H9 (cell line): Measurements from ENCODE around the gene PRR23E. TPM values are rescaled to one million over a fixed set of nuclear protein-coding genes. Genes with fewer than 3 reads are reported as not detected.
A peak's percentile ranks its signal among the peaks of the same experiment; 100 is the strongest.

ENCODE experiments used
- DNase-seq: peaks from one replicate; pipeline ENCODE4 v3.0.0-alpha.2; 2017
- H2AFZ ChIP-seq: one replicate; pipeline ENCODE4 v1.6.1; 2013; ENCODE audit warnings: mild to moderate bottlenecking, low read length, control low read depth, moderate library complexity
- H2AK5ac ChIP-seq: 2 replicates; pipeline ENCODE4 v1.6.1; 2013; ENCODE audit warnings: low read length, control low read depth, mixed read lengths; ENCODE audit not compliant: insufficient read length
- H2BK120ac ChIP-seq: one replicate; pipeline ENCODE4 v1.6.1; 2013; ENCODE audit warnings: low read depth, mild to moderate bottlenecking, low read length, control low read depth, inconsistent platforms; ENCODE audit not compliant: poor library complexity, severe bottlenecking
- H2BK12ac ChIP-seq: 2 replicates; pipeline ENCODE4 v1.6.1; 2013; ENCODE audit warnings: low read length, control low read depth, mixed read lengths, low read depth; ENCODE audit not compliant: insufficient read length
- H2BK15ac ChIP-seq: 2 replicates; pipeline ENCODE4 v1.6.1; 2013; ENCODE audit warnings: low read depth, low read length, control low read depth
- H2BK20ac ChIP-seq: one replicate; pipeline ENCODE4 v1.6.1; 2013; ENCODE audit warnings: low read depth, mild to moderate bottlenecking, low read length, control low read depth, inconsistent platforms; ENCODE audit not compliant: poor library complexity, severe bottlenecking
- H2BK5ac ChIP-seq: 2 replicates; pipeline ENCODE4 v1.6.1; 2013; ENCODE audit warnings: low read length, control low read depth, mixed read lengths; ENCODE audit not compliant: insufficient read length
- H3K14ac ChIP-seq: 2 replicates; pipeline ENCODE4 v1.6.1; 2013; ENCODE audit warnings: low read length, control low read depth; ENCODE audit not compliant: insufficient read depth
- H3K18ac ChIP-seq: 2 replicates; pipeline ENCODE4 v1.6.1; 2013; ENCODE audit warnings: low read depth, mild to moderate bottlenecking, mixed read lengths, low read length, control low read depth; ENCODE audit not compliant: insufficient read length
- H3K23ac ChIP-seq: 2 replicates; pipeline ENCODE4 v1.6.1; 2013; ENCODE audit warnings: low read length, control low read depth, mixed read lengths, low read depth; ENCODE audit not compliant: insufficient read length
- H3K23me2 ChIP-seq: 2 replicates; pipeline ENCODE4 v1.6.1; 2013; ENCODE audit warnings: low read depth, mild to moderate bottlenecking, mixed read lengths, low read length, control low read depth; ENCODE audit not compliant: insufficient read length, poor library complexity, severe bottlenecking
- H3K27ac ChIP-seq: 2 replicates; pipeline ENCODE4 v1.5.1; 2013; ENCODE audit warnings: low read length, control low read depth, mixed read lengths, low read depth; ENCODE audit not compliant: insufficient read length
- H3K27me3 ChIP-seq: 2 replicates; pipeline ENCODE4 v1.6.1; 2013; ENCODE audit warnings: low read length, control low read depth, inconsistent platforms; ENCODE audit not compliant: insufficient read depth
- H3K4ac ChIP-seq: 2 replicates; pipeline ENCODE4 v1.6.1; 2013; ENCODE audit warnings: low read depth, mild to moderate bottlenecking, control low read depth, inconsistent platforms, low read length, moderate library complexity
- H3K4me1 ChIP-seq: 2 replicates; pipeline ENCODE4 v1.6.1; 2013; ENCODE audit warnings: low read length, control low read depth, inconsistent platforms; ENCODE audit not compliant: insufficient read depth
- H3K4me2 ChIP-seq: 2 replicates; pipeline ENCODE4 v1.6.1; 2013; ENCODE audit warnings: low read length, control low read depth, mixed read lengths; ENCODE audit not compliant: insufficient read length, insufficient read depth
- H3K56ac ChIP-seq: 2 replicates; pipeline ENCODE4 v1.6.1; 2013; ENCODE audit warnings: low read depth, mild to moderate bottlenecking, mixed read lengths, low read length, control low read depth; ENCODE audit not compliant: insufficient read length
- H3K79me1 ChIP-seq: 2 replicates; pipeline ENCODE4 v1.6.1; 2013; ENCODE audit warnings: low read depth, mild to moderate bottlenecking, moderate library complexity, low read length, control low read depth, inconsistent platforms; ENCODE audit not compliant: insufficient read depth, poor library complexity, severe bottlenecking
- H3K79me2 ChIP-seq: 2 replicates; pipeline ENCODE4 v1.6.1; 2013; ENCODE audit warnings: low read length, control low read depth, inconsistent platforms; ENCODE audit not compliant: insufficient read depth
- H3K9ac ChIP-seq: 2 replicates; pipeline ENCODE4 v1.6.1; 2013; ENCODE audit warnings: low read length, control low read depth, mixed read lengths; ENCODE audit not compliant: insufficient read length; ENCODE audit errors: extremely low read depth
- H3K9me3 ChIP-seq: one replicate; pipeline ENCODE4 v1.6.1; 2013; ENCODE audit warnings: low read depth, low read length, inconsistent platforms; ENCODE audit not compliant: control insufficient read depth
- H3T11ph ChIP-seq: one replicate; pipeline ENCODE4 v1.6.1; 2013; ENCODE audit warnings: mild to moderate bottlenecking, low read length, control low read depth, inconsistent platforms
- H4K20me1 ChIP-seq: one replicate; pipeline ENCODE4 v1.6.1; 2013; ENCODE audit not compliant: control insufficient read depth, insufficient read length, insufficient read depth
- H4K5ac ChIP-seq: 2 replicates; pipeline ENCODE4 v1.6.1; 2013; ENCODE audit warnings: low read depth, mild to moderate bottlenecking, mixed read lengths, low read length, control low read depth; ENCODE audit not compliant: insufficient read length
- H4K8ac ChIP-seq: replicated peaks from 2 replicates; pipeline ENCODE4 v1.6.1; 2013; ENCODE audit warnings: low read length, control low read depth, mixed read lengths, low read depth; ENCODE audit not compliant: insufficient read length
- H4K91ac ChIP-seq: 2 replicates; pipeline ENCODE4 v1.6.1; 2013; ENCODE audit warnings: low read depth, mild to moderate bottlenecking, moderate library complexity, mixed read lengths, low read length, control low read depth; ENCODE audit not compliant: insufficient read length
- H3K27ac Mint-ChIP-seq, 3 experiments: 2 replicates in 2 of 3; 3 replicates in 1 of 3; pipeline ENCODE4 v1.8.0; 2020 to 2021; ENCODE audit warnings: mixed read lengths in 3 of 3, mild to moderate bottlenecking in 1 of 3, moderate library complexity in 1 of 3
- H3K27me3 Mint-ChIP-seq: 2 replicates; pipeline ENCODE4 v1.8.0; 2021; ENCODE audit warnings: low read depth, mild to moderate bottlenecking, moderate library complexity, mixed read lengths
- H3K36me3 Mint-ChIP-seq, 3 experiments: 2 replicates in 2 of 3; 3 replicates in 1 of 3; pipeline ENCODE4 v1.8.0; 2020 to 2021; ENCODE audit warnings: low read depth in 3 of 3, mixed read lengths in 3 of 3; ENCODE audit not compliant: insufficient read depth in 1 of 3
- H3K4me1 Mint-ChIP-seq, 2 experiments: 2 replicates each; pipeline ENCODE4 v1.8.0; 2020; ENCODE audit warnings: mixed read lengths in 2 of 2
- H3K4me3 Mint-ChIP-seq, 2 experiments: 2 replicates in 1 of 2; 3 replicates in 1 of 2; pipeline ENCODE4 v1.8.0; 2020 to 2021; ENCODE audit warnings: mild to moderate bottlenecking in 2 of 2, mixed read lengths in 2 of 2, moderate library complexity in 1 of 2
- H3K9me3 Mint-ChIP-seq, 2 experiments: 2 replicates in 1 of 2; 3 replicates in 1 of 2; pipeline ENCODE4 v1.8.0; 2020; ENCODE audit warnings: mild to moderate bottlenecking in 2 of 2, mixed read lengths in 2 of 2, moderate library complexity in 1 of 2
- WGBS: extraction: QIAGEN DNeasy Blood & Tissue Kit; methylation state at CpG from one replicate; pipeline ENCODE4 v1.1.7; 2013; ENCODE audit warnings: missing lambda C conversion rate, low lambda C conversion rate, mixed read lengths; ENCODE audit not compliant: insufficient read length; ENCODE audit errors: extremely low coverage; 5-methylcytosine and 5-hydroxymethylcytosine counted together
- total RNA-seq: library from RNA; stranded (reverse); gene quantifications from 2 replicates; pipeline ENCODE4 v1.2.1, GENCODE V29; 2021
- TF ChIP-seq, protein P1 (sequence below): fragments of 200-600 bp; sonication (generic); conservative IDR thresholded peaks from 3 replicates; pipeline ENCODE4 v1.8.0; 2021; ENCODE audit warnings: antibody characterized with exemption, mild to moderate bottlenecking

PRR23E gene
- total RNA-seq, 1 experiment from 2014 or later, result not detected

DNA sequence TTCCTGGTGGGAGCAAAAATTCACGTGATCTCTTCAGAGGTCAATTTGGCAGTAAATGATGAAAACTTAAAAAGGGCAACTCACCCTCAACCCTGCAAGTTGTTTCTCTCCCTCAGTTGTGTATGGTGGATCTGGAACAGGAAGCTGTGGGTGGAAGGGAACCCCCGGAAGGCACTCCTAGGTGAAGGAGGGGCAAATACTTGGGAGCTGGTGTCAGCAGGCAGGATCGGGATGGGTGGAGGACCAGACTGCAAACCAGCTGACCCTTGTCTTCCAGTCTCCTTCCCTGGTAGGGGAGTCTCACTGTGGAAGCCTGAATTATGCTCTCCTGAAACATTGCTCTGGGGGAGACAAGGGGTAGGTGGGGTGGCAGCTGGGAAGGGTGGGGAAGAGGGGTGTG, 33.5 kb downstream of the PRR23E start:
- WGBS, result no CpG with 5 or more reads among the region's 3 CpGs
- H3K27me3 Mint-ChIP-seq, result peaks cover 13% of the 10 kb centered on the region
- no peak overlapping the region for H3K56ac ChIP-seq
- peaks cover 7 to 16% (median 9%) of the 10 kb centered on the region in 3 experiments; a peak in 5 of 7 replicates for H3K36me3 Mint-ChIP-seq
- no peaks in the 10 kb centered on the region for H3K27me3 ChIP-seq
- peaks cover 18 to 26% of the 10 kb centered on the region in 2 experiments for H3K9me3 Mint-ChIP-seq
- no peaks in the 10 kb centered on the region for H4K20me1 ChIP-seq
- H3K4me2 ChIP-seq, result peak overlapping the region; percentile 33
- peaks cover 25 to 26% of the 10 kb centered on the region in 2 experiments for H3K4me1 Mint-ChIP-seq
- no peak overlapping the region for H2BK120ac ChIP-seq
- no peak overlapping the region for H2BK12ac ChIP-seq
- no peaks in the 10 kb centered on the region for H3K79me2 ChIP-seq
- H3T11ph ChIP-seq, result no peak overlapping the region
- H3K4me1 ChIP-seq, result no peaks in the 10 kb centered on the region; the same call in 1 of the 2 replicates
- H3K14ac ChIP-seq, result no peak overlapping the region
- H4K8ac ChIP-seq, result no peak overlapping the region
- no peak overlapping the region for H2BK5ac ChIP-seq
- no peak overlapping the region for H2BK20ac ChIP-seq
- no peak overlapping the region for H2AFZ ChIP-seq
- H2AK5ac ChIP-seq, result no peak overlapping the region
- no peak overlapping the region for H4K5ac ChIP-seq
- H3K9ac ChIP-seq, result no peak overlapping the region
- no peak overlapping the region for H3K23ac ChIP-seq
- no peaks in the 10 kb centered on the region for H3K9me3 ChIP-seq
- TF ChIP-seq, protein P1, sequence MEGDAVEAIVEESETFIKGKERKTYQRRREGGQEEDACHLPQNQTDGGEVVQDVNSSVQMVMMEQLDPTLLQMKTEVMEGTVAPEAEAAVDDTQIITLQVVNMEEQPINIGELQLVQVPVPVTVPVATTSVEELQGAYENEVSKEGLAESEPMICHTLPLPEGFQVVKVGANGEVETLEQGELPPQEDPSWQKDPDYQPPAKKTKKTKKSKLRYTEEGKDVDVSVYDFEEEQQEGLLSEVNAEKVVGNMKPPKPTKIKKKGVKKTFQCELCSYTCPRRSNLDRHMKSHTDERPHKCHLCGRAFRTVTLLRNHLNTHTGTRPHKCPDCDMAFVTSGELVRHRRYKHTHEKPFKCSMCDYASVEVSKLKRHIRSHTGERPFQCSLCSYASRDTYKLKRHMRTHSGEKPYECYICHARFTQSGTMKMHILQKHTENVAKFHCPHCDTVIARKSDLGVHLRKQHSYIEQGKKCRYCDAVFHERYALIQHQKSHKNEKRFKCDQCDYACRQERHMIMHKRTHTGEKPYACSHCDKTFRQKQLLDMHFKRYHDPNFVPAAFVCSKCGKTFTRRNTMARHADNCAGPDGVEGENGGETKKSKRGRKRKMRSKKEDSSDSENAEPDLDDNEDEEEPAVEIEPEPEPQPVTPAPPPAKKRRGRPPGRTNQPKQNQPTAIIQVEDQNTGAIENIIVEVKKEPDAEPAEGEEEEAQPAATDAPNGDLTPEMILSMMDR, result no peak
- no peak overlapping the region for H3K18ac ChIP-seq
- H3K27ac ChIP-seq, result no peak overlapping the region
- peak overlapping the region; percentile 45 to 47; a peak in 4 of 5 replicates for H3K4me3 Mint-ChIP-seq
- no peaks in the 10 kb centered on the region for H3K79me1 ChIP-seq
- H4K91ac ChIP-seq, result no peak overlapping the region
- H3K27ac Mint-ChIP-seq, result peak overlapping the region in 1 of 3 experiments; percentile 70; a peak in 1 of 7 replicates
- no peak for DNase-seq
- H3K4ac ChIP-seq, result no peak overlapping the region
- H2BK15ac ChIP-seq, result no peak overlapping the region
- H3K23me2 ChIP-seq, result peaks cover 4% of the 10 kb centered on the region
